AML-193 (cell line): ENCODE measurements around the gene EPN2.
A peak's percentile ranks its signal among the peaks of the same experiment; 100 is the strongest.

Experiments
- DNase-seq, 2 experiments: peaks; one replicate each; lab custom pipeline; 2025; lab: John Stamatoyannopoulos, UW

EPN2 gene

GRCh38 chr17:19294443-19294842 is 57.3 kb downstream of the EPN2 start:
- DNase-seq: no peak

DNA sequence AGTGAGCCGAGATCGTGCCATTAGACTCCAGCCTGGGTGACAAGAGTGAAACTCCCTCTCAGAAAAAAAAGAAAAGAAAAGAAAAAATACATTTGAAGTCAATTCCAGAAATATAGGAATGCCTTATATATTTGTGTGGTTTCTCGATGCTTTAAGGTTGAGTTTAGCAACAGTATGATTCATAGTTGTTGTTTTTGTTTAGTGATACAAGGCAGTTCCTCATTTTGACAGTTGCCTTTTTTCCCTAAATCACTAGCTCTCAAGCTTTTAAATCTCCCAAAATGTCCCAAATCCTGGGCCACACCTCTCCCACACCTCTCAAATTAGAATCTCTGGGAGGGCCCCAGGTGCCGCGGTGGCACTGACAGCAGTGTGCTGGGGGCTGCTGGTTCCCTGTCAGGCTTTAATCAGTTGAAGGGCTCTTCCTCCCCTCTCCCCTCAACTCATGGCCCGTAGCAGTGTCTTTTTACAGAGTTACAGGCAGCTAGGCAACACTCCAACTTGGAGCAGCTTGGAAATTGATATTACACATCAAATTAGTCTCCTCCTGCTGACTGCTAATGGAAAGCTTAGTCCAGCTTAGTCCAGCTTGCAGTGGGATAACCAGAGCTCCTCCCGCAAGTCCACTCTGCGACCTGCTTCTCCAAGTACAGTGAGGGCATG is 58.4 kb downstream of the EPN2 start:
- DNase-seq: no peak

- no peak for DNase-seq
Observed at GRCh38 chr17:19296786-19297778, 59.9 kb downstream of the EPN2 start.

DNA sequence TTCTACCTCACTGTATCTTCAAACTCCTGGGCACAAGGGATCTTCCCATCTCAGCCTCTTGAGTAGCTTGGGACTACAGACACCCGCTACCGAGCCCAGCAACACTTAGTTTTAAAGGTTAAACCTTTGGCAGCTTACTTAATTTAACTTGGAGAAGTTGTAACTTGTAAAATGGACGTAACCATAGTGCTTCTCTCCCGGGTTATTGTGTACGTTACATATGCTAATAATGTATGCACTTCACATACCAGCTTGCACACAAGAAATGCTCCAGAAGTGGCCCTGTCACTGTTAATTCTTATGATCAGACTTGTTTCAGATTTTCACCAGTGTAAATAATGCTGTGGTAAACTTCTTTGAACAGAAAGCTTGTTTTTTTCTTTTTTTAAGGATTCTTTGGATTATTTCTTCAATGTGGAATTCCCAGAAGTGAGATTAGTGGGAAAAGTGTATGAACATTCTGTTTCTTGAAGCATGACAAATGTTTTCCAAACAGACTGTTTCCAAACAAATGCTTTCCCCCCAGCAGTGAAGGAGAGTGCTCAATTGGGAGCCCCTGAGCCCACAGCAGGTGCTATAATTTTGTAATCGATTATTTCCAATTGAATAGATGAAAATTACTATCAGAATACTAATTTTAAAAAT is 61.5 kb downstream of the EPN2 start:
- no peak for DNase-seq

- DNase-seq: no peak
Observed at GRCh38 chr17:19299214-19299747, 62.1 kb downstream of the EPN2 start.

GRCh38 chr17:19299866-19300265 is 62.7 kb downstream of the EPN2 start:
- no peak for DNase-seq

DNA sequence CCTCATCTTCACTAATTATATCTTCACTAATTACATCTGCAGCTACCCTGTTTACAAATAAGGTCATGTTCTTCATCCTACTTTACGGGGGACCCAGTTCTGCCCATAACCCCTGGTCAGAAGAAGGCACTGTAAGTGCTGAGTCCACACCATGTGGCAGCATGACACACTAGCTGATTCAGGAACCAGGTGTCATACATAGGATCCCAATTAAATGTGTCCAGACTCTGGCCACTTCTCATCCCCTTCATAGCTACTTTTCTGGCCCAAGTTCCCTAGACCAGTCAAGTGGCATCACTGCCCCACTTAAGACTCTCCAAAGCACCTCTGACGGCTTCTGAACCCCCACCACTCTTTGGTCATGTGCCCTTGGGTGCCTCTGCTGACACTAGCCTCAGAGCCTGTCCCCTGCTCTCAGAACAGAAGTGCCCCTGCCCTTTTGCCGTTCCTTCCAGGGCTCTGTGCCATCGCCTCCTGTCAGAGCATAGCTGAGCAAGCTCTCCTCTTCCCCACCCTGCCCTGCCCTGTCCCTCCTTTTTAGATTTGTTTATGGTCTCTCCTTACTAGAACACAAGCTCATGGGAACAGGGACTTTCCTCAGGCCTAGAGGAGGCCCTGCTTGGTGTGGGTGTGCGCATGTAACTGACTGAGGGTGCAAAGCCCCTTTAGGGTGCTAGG is 64.2 kb downstream of the EPN2 start:
- no peak for DNase-seq

DNA sequence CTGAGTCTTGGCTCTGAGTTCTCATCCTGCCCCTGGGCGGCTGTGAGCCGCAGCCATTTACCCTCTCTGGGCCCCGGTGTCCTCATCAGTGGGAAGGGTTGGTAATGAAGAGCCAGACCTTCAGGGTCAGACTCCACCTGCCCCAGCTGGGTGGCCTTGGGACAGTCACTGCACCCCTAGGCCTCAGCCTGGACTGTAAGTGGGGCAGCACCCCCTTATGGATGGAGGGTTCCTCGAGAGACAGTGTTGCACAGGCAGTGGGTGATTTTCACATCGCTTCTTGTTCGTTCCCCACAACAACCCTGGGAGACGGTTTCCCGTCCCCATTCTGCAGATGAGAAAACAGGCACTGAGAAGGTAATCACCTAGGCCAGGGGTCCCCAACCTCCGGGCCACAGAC is 64.8 kb downstream of the EPN2 start:
- no peak for DNase-seq

- peak; percentile 33 to 48 for DNase-seq
Observed at GRCh38 chr17:19302791-19303331, 65.7 kb downstream of the EPN2 start.

DNA sequence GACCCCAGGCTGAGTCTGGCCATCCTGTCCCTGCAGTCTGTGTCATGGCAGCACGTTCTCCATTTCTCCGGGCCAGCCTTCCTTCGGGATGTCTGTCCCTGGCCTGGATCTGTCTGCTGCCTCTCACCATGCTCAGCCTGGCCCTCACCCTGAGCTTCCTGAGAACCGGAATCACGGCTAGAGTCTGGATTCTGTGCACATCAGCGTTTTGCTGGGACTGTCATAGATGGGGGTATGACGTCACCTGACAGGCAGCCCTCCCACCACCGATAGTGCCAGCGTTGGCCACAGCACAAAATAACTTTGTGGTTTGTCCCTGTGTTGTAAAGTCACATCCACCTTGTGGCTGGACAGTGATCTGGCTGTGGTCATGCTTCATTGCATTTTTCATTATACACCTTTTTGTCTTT is 66.2 kb downstream of the EPN2 start:
- DNase-seq: no peak

DNA sequence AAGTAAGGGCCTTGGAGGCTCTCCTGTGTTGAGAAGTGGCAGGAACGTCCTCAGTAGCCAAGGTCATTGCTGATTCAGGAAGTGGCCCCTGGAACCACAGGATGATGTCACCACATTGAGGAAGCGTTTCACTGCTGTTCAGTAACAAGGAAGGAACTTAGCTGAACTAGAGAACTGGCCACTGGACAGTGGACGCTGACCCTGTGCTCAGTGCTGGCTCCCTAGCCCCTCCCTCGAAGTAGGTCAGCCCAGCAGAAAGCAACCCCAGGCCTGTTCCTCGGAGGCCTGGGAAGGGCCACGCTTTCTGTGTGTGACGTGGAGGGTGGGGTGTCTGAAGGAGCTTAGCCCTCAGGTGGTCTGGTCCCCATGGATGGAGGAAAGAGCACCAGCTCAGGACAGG is 67.0 kb downstream of the EPN2 start:
- peak; percentile 92 to 97 for DNase-seq

DNA sequence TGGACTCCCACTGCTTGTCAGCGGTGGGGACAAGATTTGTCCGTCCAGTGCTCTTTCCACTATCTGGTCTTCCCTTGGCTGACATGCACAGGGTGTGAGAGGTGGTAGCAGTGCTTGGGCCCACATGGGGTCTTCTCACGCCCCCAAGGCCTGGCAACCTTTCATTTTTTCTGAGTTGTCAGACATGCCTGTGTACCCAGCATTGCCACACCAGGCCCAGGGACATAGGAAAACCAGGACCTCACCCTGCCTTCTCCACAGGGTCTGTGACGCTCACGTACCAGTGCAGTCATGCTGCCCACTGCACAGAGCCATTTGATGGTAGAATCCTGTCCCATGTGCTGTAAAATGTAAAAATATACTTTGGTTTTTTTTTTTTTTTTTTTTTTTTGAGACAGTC is 67.6 kb downstream of the EPN2 start:
- DNase-seq: no peak

DNA sequence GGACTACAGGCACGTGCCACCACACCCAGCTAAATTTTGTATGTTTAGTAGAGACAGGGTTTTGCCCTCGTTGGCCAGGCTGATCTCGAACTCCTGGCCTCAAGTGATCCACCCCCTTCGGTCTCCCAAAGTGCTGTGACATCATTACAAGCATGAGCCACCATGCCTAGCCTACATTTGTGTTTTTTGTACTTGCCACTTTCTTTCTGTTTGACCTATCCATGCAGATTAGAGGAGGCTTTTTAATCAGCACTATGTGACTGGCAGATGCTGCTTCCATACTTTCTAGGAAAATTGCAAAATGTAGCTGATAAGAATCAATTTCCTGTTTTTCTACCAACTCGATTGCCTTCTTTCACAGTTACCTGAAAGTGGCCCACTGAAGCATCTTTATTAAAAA is 68.1 kb downstream of the EPN2 start:
- DNase-seq: no peak

DNA sequence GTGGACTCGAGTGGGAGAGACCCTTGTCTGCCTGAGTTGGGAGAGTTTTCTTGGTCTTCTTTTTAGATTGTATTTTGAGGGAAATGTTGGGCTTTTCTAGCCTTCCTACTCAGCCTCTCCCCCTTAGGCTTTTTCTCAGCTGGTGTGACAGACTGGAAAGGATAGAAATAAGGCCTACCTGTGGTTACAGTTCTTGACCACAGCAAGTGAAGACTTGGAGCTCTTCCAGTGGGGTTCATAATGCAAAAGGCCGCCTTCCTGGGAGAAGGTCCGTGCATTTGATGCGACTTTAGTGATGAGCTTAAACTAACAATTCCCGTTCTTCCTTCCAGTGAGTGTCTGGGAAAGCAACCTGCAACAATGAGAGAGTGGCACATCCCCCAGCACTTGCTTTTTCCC is 68.6 kb downstream of the EPN2 start:
- DNase-seq: no peak

- DNase-seq: peak; percentile 64 to 81
Observed at GRCh38 chr17:19306160-19307111, 69.3 kb downstream of the EPN2 start.

GRCh38 chr17:19307521-19307920 is 70.4 kb downstream of the EPN2 start:
- no peak for DNase-seq

DNA sequence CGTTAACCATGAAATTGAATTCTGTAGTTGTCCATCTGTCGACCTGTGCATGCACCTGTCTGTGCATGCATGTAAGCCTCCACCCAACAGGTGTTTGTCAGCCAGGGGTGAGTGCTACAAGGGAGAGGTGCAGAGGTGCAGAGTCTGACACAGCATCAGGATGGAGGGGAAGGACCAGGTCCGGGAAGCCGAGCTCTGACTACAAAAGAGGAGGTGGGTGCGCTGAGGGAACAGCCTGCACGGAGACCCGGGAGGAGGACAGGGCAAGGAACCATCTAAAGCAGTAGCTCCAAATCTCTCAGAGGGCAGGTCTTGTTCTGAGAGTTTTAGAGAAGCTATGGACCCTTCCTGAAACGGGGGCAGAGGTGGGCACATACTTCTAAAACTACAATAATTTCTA is 71.2 kb downstream of the EPN2 start:
- DNase-seq: peak; percentile 11 to 57

- no peak for DNase-seq
Observed at GRCh38 chr17:19309701-19310100, 72.5 kb downstream of the EPN2 start.

- no peak for DNase-seq
Observed at GRCh38 chr17:19310151-19310550, 73.0 kb downstream of the EPN2 start.

DNA sequence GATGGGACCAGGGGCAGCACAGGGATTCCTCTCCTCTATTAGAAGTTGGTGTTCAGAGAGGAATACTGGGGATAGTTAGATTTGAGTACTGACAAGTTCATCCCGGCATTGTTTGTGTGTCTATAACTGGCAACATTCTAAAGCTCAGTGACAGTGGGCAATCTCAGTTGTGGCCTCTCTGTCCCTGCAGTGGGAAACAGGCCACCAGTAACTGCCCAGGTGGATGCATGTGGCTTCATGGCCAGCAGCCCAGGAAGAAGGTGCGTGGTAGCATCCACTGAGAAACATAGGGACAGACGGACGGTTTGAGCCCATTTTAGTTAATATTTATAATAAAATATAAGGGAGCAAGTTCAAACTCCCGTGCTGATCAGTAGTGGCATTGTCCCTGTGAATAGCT is 73.8 kb downstream of the EPN2 start:
- DNase-seq: no peak
